ENCODE measurements around the gene TBC1D14.

GRCh38 chr4:6892909-6893202, 16.8 kb upstream of the TBC1D14 start:
- TF ChIP-seq CTCF (IDR thresholded peaks at IDR 0.05; ENCODE audit: insufficient read depth, low read length, poor library complexity, severe bottlenecking) (no peak), EZH2phosphoT487 (conservative IDR thresholded peaks at IDR 0.05; ENCODE audit: low read length) (no peak)

Data from SU-DHL-6 (cell line).